A549 treated with AZD9567 at 1 μM for 4 hours (cell line): Measurements from ENCODE around the gene C1QTNF6. TPM values are rescaled to one million over a fixed set of nuclear protein-coding genes. Genes with fewer than 3 reads are reported as not detected.

Source experiments
- total RNA-seq: library from RNA; stranded (reverse); fragments of 200-300 nt; extraction: Qiagen RNA extraction; gene quantifications from 5 replicates; pipeline ENCODE4 v1.2.3, GENCODE V29; 2022; ENCODE audit not compliant: insufficient read depth

Gene C1QTNF6
- total RNA-seq: 4.8 to 10.0 TPM (median 8.6 TPM) in 5 replicates

DNA sequence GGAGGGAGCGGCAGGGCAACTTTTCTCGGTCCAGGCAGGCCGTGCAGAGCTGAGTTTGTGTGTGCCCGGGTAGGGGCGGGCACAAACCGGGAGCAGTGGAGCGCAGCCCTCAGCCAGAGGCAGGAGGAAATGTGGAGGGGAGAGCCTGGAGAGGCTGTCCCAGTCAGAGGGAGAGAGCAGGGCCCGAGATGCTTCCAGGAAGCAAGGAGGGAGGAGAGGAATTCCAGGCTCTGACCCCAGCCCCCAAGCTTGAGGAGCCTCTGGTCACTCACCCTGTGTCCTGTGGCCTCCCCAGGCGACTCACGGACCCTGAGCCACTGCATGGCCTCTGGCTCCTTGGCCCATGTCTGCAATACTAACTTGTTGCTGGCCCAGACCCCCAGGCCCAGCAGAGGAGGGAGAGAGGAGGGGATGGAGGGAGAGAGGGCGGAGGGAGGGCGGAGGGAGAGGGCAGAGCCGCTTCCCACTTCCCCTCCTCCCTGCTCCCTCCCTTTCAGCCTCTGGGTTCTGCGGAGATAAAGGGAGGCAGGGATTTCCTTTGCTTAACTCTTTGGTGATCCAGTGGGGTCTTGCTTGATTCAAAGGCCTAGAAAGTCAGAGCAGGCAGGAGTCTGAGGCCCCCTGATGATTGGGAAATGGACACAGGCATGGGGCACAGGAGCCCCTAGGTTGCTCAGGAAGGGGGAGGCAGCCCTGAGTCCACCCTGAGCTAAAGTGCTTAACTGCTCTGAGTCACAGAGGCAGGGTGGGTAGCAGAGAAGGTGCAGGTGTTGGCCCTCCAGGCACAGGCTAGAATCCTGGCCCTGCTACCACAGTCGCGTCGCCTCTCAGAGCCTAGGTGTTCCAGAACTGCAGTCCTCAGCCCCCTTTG lies at the start of gene C1QTNF6:
TSS of gene C1QTNF6 (minus strand) at position 357 of the 871 bp plus-strand sequence. CDS start at position 323, 34 bp downstream.

DNA sequence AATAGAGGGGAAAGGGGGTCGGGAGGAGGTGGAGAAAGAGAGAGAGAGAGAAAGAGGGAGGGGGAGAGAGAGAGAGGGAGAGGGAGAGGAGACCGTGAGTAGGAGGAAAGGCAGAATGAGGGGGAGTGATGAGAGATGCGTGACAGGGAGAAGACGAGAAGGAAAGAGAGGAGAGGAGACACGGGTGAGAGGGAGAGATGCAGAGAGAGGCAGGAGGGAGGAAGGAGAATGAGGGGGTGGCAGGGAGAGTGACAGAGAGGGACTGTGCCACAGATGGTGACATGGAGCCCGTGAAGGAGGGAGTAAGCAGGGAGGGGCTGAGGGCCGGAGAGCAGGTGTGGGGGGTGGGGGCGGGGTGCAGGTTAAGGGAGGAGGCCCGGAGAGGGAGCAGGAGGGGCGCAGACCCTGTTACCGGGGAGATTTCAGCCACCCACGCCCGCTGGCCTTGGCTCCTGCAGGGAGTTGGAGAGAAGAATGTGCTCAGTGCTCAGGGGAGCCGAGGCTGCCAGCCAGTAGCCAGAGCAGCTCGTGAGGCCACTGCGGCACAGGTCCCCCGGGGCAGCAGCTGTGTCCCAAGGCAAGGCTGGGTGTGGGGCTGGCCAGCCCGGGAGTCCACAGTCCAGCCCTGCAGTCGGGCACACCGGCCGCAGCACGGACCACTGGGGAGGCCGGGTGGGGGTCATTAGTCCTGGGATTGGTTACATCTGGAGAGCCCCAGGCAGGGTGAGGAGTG lies 24.3 kb upstream of the C1QTNF6 start, which contains the start of gene SSTR3:
TSS of gene SSTR3 (minus strand) at position 304 of the 733 bp plus-strand sequence. CDS start 4,674 bp downstream, outside the sequence.

Other genes with a start within 250 kb of the C1QTNF6 start
- gene TST, start 168.8 kb downstream of the C1QTNF6 start, total RNA-seq: 35.8 to 66.3 TPM (median 63.6 TPM) in 5 replicates
- gene MPST, start 168.5 kb downstream of the C1QTNF6 start, total RNA-seq: 37.2 to 75.7 TPM (median 68.1 TPM) in 5 replicates
- 23.2 to 27.7 TPM (median 25.0 TPM) in 5 replicates for gene KCTD17, start 136.5 kb downstream of the C1QTNF6 start, total RNA-seq
- gene TMPRSS6, start 78.5 kb downstream of the C1QTNF6 start, total RNA-seq: 0.02 to 0.13 TPM (median 0.09 TPM) in 3 of 5 replicates, not detected in the others
- 0.04 to 0.09 TPM (median 0.05 TPM) in 4 of 5 replicates, not detected in the other for gene IL2RB, start 38.3 kb downstream of the C1QTNF6 start, total RNA-seq
- not detected in 5 replicates for gene SSTR3, start 24.2 kb upstream of the C1QTNF6 start, total RNA-seq
- 0.05 to 0.15 TPM (median 0.13 TPM) in 3 of 5 replicates, not detected in the others for gene RAC2, start 56.0 kb upstream of the C1QTNF6 start, total RNA-seq
- 0.24 to 0.38 TPM (median 0.29 TPM) in 4 of 5 replicates, not detected in the other for gene CYTH4, start 94.3 kb upstream of the C1QTNF6 start, total RNA-seq
- 3.0 to 5.1 TPM (median 4.7 TPM) in 5 replicates for gene ELFN2, start 239.2 kb upstream of the C1QTNF6 start, total RNA-seq